A549 (cell line): Measurements from ENCODE around the gene ARHGAP11A. TPM values are rescaled to one million over a fixed set of nuclear protein-coding genes. Genes with fewer than 3 reads are reported as not detected.
A peak's percentile ranks its signal among the peaks of the same experiment; 100 is the strongest.
"Not testable (repeated sequence)": the region's sequence is repeated elsewhere in the genome, so short reads cannot be mapped to it uniquely, and the experiment has no call there.

Source experiments
- ATAC-seq, 2 experiments: fragments of 200-7000 bp in 1 of 2; fragments of >200 bp in 1 of 2; cut with Nextera tagmentation in 1 of 2; cut with Tn5 transposase in 1 of 2; 3 replicates each; pipeline versions ENCODE4 v1.8.0 to v1.9.1; 2018 to 2020; ENCODE audit warnings: mild to moderate bottlenecking in 1 of 2, moderate library complexity in 1 of 2
- CTCF ChIA-PET: fragments of 300-600 bp; sonication (Branson Sonifier 250); formaldehyde crosslinking; extraction: SDS; loops from one replicate; lab custom pipeline; 2021; ENCODE audit warnings: antibody characterized with exemption, inconsistent platforms; lab: Yijun Ruan, JAX
- POLR2A ChIA-PET: fragments of 350-600 bp; formaldehyde crosslinking; extraction: SDS; loops from one replicate; lab custom pipeline; 2021; ENCODE audit warnings: antibody characterized with exemption, inconsistent platforms; lab: Yijun Ruan, JAX
- DNase-seq, 2 experiments: peaks; one replicate each; pipeline versions ENCODE4 v3.0.0 to v3.0.0-alpha.2; 2011 to 2016; ENCODE audit warnings: low read depth in 1 of 2, low spot score in 1 of 2
- FAIRE-seq: peaks from 2 replicates; lab custom pipeline; 2011; peaks lifted over from hg19 to GRCh38; lab: Jason Lieb, UNC
- H3K27ac ChIP-seq, 2 experiments: fragments of >200 bp; sonication (Bioruptor Twin); formaldehyde crosslinking; 3 replicates each; pipeline ENCODE4 v1.5.1; 2016 to 2017
- H3K4me1 ChIP-seq: fragments of >200 bp; sonication (Bioruptor Twin); formaldehyde crosslinking; 3 replicates; pipeline ENCODE4 v1.6.1; 2016
- H3K4me2 ChIP-seq: fragments of >200 bp; sonication (Bioruptor Twin); formaldehyde crosslinking; 3 replicates; pipeline ENCODE4 v1.6.1; 2016
- H3K4me3 ChIP-seq: fragments of >200 bp; sonication (Bioruptor Twin); formaldehyde crosslinking; 3 replicates; pipeline ENCODE4 v1.5.1; 2016
- H3K9me3 ChIP-seq: fragments of >200 bp; sonication (Bioruptor Twin); formaldehyde crosslinking; 3 replicates; pipeline ENCODE4 v1.6.1; 2016
- CHD2 ChIP-seq: fragments of 150-350 bp; IDR thresholded peaks from 2 replicates; pipeline ENCODE4 v1.6.1; 2014; ENCODE audit warnings: low read length; ENCODE audit not compliant: partially characterized antibody
- CTCF ChIP-seq: fragments of >200 bp; sonication (Bioruptor Twin); formaldehyde crosslinking; IDR thresholded peaks from 3 replicates; pipeline ENCODE4 v1.5.1; 2016
- EHMT2 ChIP-seq: fragments of 200-600 bp; sonication (generic); IDR thresholded peaks from 2 replicates; pipeline ENCODE4 v1.6.1; 2016; ENCODE audit warnings: antibody characterized with exemption, low read depth, mild to moderate bottlenecking, moderate library complexity
- FOXS1 ChIP-seq: fragments of 250-450 bp; sonication (Bioruptor Pico); IDR thresholded peaks from 2 replicates; pipeline ENCODE4 v1.5.0; 2020; ENCODE audit warnings: mild to moderate bottlenecking, moderate library complexity
- HES2 ChIP-seq: fragments of >200 bp; sonication (Bioruptor Twin); formaldehyde crosslinking; IDR thresholded peaks from 2 replicates; pipeline ENCODE4 v1.6.1; 2016
- HOXB5 ChIP-seq: fragments of 250-450 bp; sonication (Bioruptor Pico); IDR thresholded peaks from 2 replicates; pipeline ENCODE4 v1.5.0; 2020; ENCODE audit warnings: mild to moderate bottlenecking, moderate library complexity
- JUN ChIP-seq, 2 experiments: fragments of >200 bp; sonication (Bioruptor Twin); formaldehyde crosslinking; IDR thresholded peaks; 2 replicates in 1 of 2; 3 replicates in 1 of 2; pipeline ENCODE4 v1.6.1; 2016 to 2017
- RAD21 ChIP-seq, 2 experiments: fragments of >200 bp in 1 of 2; sonication (Bioruptor Twin) in 1 of 2; formaldehyde crosslinking in 1 of 2; IDR thresholded peaks in 1 of 2; conservative IDR thresholded peaks in 1 of 2; 2 replicates in 1 of 2; 3 replicates in 1 of 2; pipeline ENCODE4 v1.6.1; 2012 to 2018; ENCODE audit warnings: inconsistent platforms in 1 of 2
- SREBF2 ChIP-seq: fragments of 450-650 bp; IDR thresholded peaks from 2 replicates; pipeline ENCODE4 v1.6.1; 2014; ENCODE audit warnings: mild to moderate bottlenecking, moderate library complexity
- WGBS: methylation state at CpG from one replicate; pipeline ENCODE4 v1.1.6; 2017; ENCODE audit errors: missing lambda C conversion rate; 5-methylcytosine and 5-hydroxymethylcytosine counted together
- polyA plus RNA-seq, 4 experiments: library from polyadenylated mRNA; depleted of rRNA in 3 of 4; stranded (reverse); fragments of >200 nt; fragmentation: RNase III in 1 of 4; extraction: RNeasy Plus Mini Kit Qiagen cat#74134 plus additional on column Dnase treatment in 1 of 4; gene quantifications; 2 replicates in 3 of 4; 3 replicates in 1 of 4; pipeline ENCODE4 v1.2.3, GENCODE V29; 2011 to 2017

Gene ARHGAP11A
- polyA plus RNA-seq, 2 of the 4 experiments (the other 2 are of a cell fraction), result 39.3 to 121 TPM

GRCh38 chr15:32610719-32611118 lies 4.6 kb upstream of the ARHGAP11A start:
- peak in 1 of 2 experiments; percentile 68 for DNase-seq
- H3K9me3 ChIP-seq, H3K4me1 ChIP-seq, H3K27ac ChIP-seq, CTCF ChIA-PET, POLR2A ChIA-PET, H3K4me2 ChIP-seq, H3K4me3 ChIP-seq: not testable (repeated sequence)
- 0% methylated on average over 2 of the region's 3 CpGs for WGBS
- peak; percentile 48 to 49; a peak in 4 of 6 replicates for ATAC-seq
- FAIRE-seq, result peak; percentile 98
- peak in 1 of 2 experiments; percentile 37; a peak in 3 of 5 replicates for TF ChIP-seq RAD21 (conservative IDR thresholded peaks at IDR 0.05 in 1 of 2, IDR thresholded peaks at IDR 0.05 in 1 of 2)
- peak; percentile 39; the same call in 2 of the 3 replicates for TF ChIP-seq CTCF
- TF ChIP-seq, all 56 proteins: peak for 2; not testable (repeated sequence) for 54

GRCh38 chr15:32614712-32615050 lies 623 bp upstream of the ARHGAP11A start:
- POLR2A ChIA-PET, result interaction anchor here (0.5 to 0.6 kb wide), 2 partner anchors 274 to 1989 kb away, joined by 7 read pairs; partner anchors contain the start of gene ARHGAP11B
- FAIRE-seq (peak; percentile 23), ATAC-seq (peak; percentile 79 to 80)
- peak overlapping the region; percentile 77 to 92 for H3K27ac ChIP-seq
- peak overlapping the region; percentile 11; the same call in 1 of the 3 replicates for H3K4me2 ChIP-seq
- WGBS, result 3% methylated on average over 11 of the region's 16 CpGs
- CTCF ChIA-PET, H3K9me3 ChIP-seq, DNase-seq: not testable (repeated sequence)
- H3K4me3 ChIP-seq, result peak overlapping the region; percentile 87
- peaks cover 14% of the 10 kb centered on the region; the same call in 2 of the 3 replicates for H3K4me1 ChIP-seq

- CTCF ChIA-PET, DNase-seq, H3K9me3 ChIP-seq, FAIRE-seq: not testable (repeated sequence)
- H3K4me1 ChIP-seq, result peaks cover 13% of the 10 kb centered on the region; the same call in 2 of the 3 replicates
- H3K4me2 ChIP-seq, result peak overlapping the region; percentile 93
- under 1% methylated on average over 24 of the region's 24 CpGs for WGBS
- peak; percentile 51 to 60 for ATAC-seq
- H3K27ac ChIP-seq, result peak overlapping the region; percentile 77 to 92
- POLR2A ChIA-PET, result interaction anchor here (0.6 kb wide), 1 partner anchor 1312 kb away, joined by 4 read pairs; no protein-coding TSS in a partner anchor
- H3K4me3 ChIP-seq, result peak overlapping the region; percentile 87
Measured at GRCh38 chr15:32615871-32616426, 645 bp downstream of the ARHGAP11A start.

DNA sequence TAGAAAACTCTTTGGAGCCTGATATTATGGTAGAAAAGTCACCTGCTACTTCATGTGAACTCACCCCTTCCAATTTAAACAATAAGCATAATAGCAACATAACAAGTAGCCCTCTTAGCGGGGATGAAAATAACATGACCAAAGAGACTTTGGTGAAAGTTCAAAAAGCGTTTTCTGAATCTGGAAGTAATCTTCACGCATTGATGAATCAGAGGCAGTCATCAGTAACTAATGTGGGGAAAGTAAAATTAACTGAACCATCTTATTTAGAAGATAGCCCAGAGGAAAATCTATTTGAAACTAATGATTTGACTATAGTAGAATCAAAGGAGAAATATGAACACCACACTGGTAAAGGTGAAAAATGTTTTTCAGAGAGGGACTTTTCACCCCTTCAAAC lies 21.1 kb downstream of the ARHGAP11A start:
- no peak for FAIRE-seq
- H3K4me1 ChIP-seq, result no peaks in the 10 kb centered on the region
- TF ChIP-seq CHD2 (no peak), HOXB5 (no peak), EHMT2 (no peak), FOXS1 (CRISPR knock-in tag) (no peak), JUN (IDR thresholded peaks at IDR 0.05) (no peak), HES2 (no peak), SREBF2 (no peak)
- no peak overlapping the region for H3K27ac ChIP-seq
- no peak for ATAC-seq
- H3K9me3 ChIP-seq, result no peaks in the 10 kb centered on the region
- ChIA-PET POLR2A (no interaction called here), CTCF (no interaction called here)
- 92% methylated on average over 3 of the region's 3 CpGs for WGBS
- no peak for DNase-seq
- H3K4me3 ChIP-seq, result no peak overlapping the region
- no peak overlapping the region for H3K4me2 ChIP-seq

DNA sequence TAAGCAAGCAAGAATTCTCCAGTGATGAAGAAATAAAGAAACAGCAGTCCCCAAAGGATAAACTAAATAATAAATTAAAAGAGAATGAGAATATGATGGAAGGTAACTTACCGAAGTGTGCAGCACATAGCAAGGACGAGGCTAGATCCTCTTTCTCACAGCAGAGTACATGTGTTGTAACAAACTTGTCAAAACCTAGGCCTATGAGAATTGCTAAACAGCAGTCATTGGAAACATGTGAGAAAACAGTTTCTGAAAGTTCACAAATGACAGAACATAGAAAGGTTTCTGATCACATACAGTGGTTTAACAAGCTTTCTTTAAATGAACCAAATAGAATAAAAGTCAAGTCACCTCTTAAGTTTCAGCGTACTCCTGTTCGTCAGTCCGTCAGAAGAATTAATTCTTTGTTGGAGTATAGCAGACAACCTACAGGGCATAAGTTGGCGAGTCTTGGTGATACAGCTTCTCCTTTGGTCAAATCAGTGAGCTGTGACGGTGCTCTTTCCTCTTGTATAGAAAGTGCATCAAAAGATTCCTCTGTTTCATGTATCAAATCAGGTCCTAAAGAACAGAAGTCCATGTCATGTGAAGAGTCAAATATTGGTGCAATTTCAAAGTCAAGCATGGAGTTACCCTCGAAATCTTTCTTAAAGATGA lies 21.7 kb downstream of the ARHGAP11A start:
- 94% methylated on average over 8 of the region's 8 CpGs for WGBS
- no peak overlapping the region for H3K4me2 ChIP-seq
- TF ChIP-seq EHMT2, result no peak
- TF ChIP-seq, all 56 proteins: peak for 0
- ATAC-seq (no peak), FAIRE-seq (peak; percentile 70), DNase-seq (no peak)
- Histone ChIP-seq H3K9me3 (no peaks in the 10 kb centered on the region), H3K27ac (no peak overlapping the region), H3K4me3 (no peak overlapping the region), H3K4me1 (no peaks in the 10 kb centered on the region)
- ChIA-PET CTCF (interaction anchor here (1.2 to 1.4 kb wide), 3 partner anchors 12 to 208 kb away, joined by 3 to 4 read pairs (median 3); no protein-coding TSS in a partner anchor), POLR2A (no interaction called here)
